HAP-1 (cell line): Measurements from ENCODE around the gene F12.

Source experiments
- DNase-seq, 2 experiments: peaks; one replicate each; pipeline ENCODE4 v3.0.0-alpha.2; 2016 to 2020; ENCODE audit warnings: low spot score in 2 of 2
- H3K27me3 ChIP-seq: fragments of 250-450 bp; sonication (Bioruptor Pico); 2 replicates; pipeline ENCODE4 v1.5.1; 2020; ENCODE audit warnings: low read depth, mild to moderate bottlenecking, moderate library complexity
- H3K36me3 ChIP-seq: fragments of 250-450 bp; sonication (Bioruptor Pico); replicated peaks from 2 replicates; pipeline ENCODE4 v1.5.1; 2020; ENCODE audit warnings: mild to moderate bottlenecking
- H3K4me1 ChIP-seq: fragments of 250-450 bp; sonication (Bioruptor Pico); 2 replicates; pipeline ENCODE4 v1.5.1; 2020; ENCODE audit warnings: mild to moderate bottlenecking
- H3K4me3 ChIP-seq: fragments of 250-450 bp; sonication (Bioruptor Pico); 2 replicates; pipeline ENCODE4 v1.5.1; 2020; ENCODE audit warnings: mild to moderate bottlenecking, moderate library complexity
- H3K9me3 ChIP-seq: fragments of 250-450 bp; sonication (Bioruptor Pico); 2 replicates; pipeline ENCODE4 v1.5.1; 2020; ENCODE audit warnings: mild to moderate bottlenecking, moderate library complexity
- in situ Hi-C: fragments of 300-500 bp; cut with MboI; formaldehyde crosslinking; loops from 3 replicates; pipeline ENCODE4 v1.14.3; 2020; ENCODE audit warnings: low sequenced_read_pairs, inconsistent platforms, mixed read lengths

F12 gene

GRCh38 chr5:177409043-177409801 lies at the start of gene F12:
Gene F12 (minus strand): TSS chr5:177409564. CDS start chr5:177409527, 37 bp downstream.
- no peak for DNase-seq
- in situ Hi-C loops: no loop called here

DNA sequence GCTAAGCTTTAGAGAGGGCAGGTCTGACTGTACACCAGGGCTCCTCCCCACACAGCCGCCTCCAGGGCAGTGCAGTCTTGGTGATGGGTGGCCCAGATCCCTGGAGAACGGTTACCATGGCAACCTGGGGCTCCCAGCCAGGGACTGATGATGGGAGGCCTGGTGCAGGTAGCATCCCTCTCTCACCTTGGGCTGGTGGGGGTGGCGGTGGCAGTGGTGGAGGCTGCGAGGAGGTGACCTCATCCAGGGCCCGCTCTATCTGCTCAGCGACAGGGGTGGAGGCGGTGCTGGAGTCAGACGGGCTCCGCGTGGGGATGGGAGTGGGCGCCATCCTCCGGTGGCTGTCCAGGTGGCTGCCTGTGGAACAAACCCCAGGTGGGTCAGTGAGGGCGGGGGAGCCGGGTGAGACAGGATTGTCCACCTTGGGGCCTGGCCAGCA lies 49.6 kb upstream of the F12 start:
- DNase-seq: peak in 1 of 2 experiments; percentile 56
- in situ Hi-C loops: no loop called here
- Histone ChIP-seq H3K9me3 (no peaks in the 10 kb centered on the region), H3K4me1 (peaks cover 3% of the 10 kb centered on the region), H3K27me3 (no peaks in the 10 kb centered on the region), H3K4me3 (no peak overlapping the region), H3K36me3 (peaks cover 49% of the 10 kb centered on the region)

More at GRCh38 chr5:177409043-177409801, at the start of gene F12:
- Histone ChIP-seq H3K9me3 (no peaks in the 10 kb centered on the region), H3K4me3 (no peak within 1 kb of the TSS), H3K36me3 (no peaks in the 10 kb centered on the region), H3K4me1 (peaks cover 4% of the 10 kb centered on the region), H3K27me3 (no peaks in the 10 kb centered on the region)

- in situ Hi-C loops: no loop called here
Measured at GRCh38 chr5:177457852-177458681, 48.7 kb upstream of the F12 start.

DNA sequence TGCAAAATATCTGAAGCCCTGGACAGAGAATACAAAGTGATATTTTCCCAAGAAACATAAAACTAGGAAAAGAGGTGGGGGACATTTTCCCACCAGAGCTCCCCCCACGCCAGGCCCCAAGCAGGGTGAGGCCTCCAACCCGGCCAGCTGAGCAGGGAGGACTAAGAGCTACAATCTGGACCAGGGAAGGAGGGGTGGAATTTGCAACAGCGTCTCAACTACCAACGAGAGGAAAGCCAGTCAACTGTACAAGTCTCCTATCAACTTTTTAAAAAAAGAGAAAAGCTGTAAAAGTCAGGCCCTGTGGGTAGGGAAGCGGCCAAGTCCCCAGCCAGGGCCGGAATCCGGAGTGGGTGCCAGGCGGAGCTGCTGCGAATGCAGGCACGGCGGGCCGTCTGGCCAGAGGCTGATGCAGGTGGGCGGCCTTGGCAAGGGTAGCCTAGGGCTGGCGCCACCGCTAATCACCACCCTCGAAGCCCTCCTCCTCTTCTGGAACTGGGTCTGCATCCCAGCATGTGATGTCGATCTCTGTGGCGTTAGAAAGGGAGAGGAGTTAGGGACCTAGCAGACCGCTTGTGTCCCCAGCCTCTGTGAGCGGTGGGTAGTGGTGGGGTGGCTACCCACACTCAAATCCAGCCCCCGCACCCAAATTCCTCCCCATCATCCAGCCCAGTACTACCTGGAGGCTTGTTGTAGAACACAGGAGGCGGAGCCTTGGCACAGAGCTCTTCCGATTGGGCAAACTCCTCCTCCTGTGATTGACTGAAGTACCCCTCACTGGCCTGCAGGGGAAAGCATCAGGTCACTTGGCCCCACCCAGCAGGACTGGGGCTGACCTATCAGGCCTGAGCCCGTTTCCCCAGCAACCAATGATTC lies 47.9 kb upstream of the F12 start:
- DNase-seq: peak; percentile 95 to 99
- H3K36me3 ChIP-seq: peaks cover 39% of the 10 kb centered on the region
- in situ Hi-C loops: no loop called here
- H3K4me1 ChIP-seq: peaks cover 7% of the 10 kb centered on the region
- no peaks in the 10 kb centered on the region for H3K9me3 ChIP-seq
- no peak overlapping the region for H3K4me3 ChIP-seq
- no peaks in the 10 kb centered on the region for H3K27me3 ChIP-seq

More at GRCh38 chr5:177457852-177458681, 48.7 kb upstream of the F12 start:
- Histone ChIP-seq H3K4me3 (no peak overlapping the region), H3K36me3 (peaks cover 41% of the 10 kb centered on the region), H3K9me3 (no peaks in the 10 kb centered on the region), H3K4me1 (peaks cover 7% of the 10 kb centered on the region), H3K27me3 (no peaks in the 10 kb centered on the region)
- no peak for DNase-seq

DNA sequence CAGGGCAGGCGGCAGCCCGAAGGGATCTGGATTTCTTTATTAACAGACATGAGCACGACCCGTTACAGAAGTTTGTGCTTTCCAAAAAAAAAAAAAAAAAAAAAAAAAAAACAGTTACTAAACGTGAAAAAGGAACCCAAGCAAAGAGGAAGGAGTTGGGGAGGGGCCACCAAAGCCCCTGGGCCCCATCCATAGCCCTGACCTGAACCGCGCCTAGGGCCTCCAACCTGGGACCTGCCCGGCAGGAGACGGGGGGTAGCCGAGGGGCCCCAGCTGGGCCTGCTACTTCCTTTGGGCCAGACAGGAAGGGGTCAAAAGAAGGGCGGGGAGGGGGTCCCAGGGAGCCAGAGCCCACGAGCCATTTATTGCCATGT lies 47.2 kb upstream of the F12 start:
- Histone ChIP-seq H3K27me3 (no peaks in the 10 kb centered on the region), H3K4me3 (no peak overlapping the region), H3K36me3 (peaks cover 39% of the 10 kb centered on the region), H3K4me1 (peaks cover 7% of the 10 kb centered on the region), H3K9me3 (no peaks in the 10 kb centered on the region)
- in situ Hi-C loops: no loop called here
- no peak for DNase-seq

- peaks cover 7% of the 10 kb centered on the region for H3K4me1 ChIP-seq
- H3K36me3 ChIP-seq: peaks cover 39% of the 10 kb centered on the region
- H3K4me3 ChIP-seq: peak overlapping the region; percentile 50
- in situ Hi-C loops: no loop called here
- DNase-seq: peak; percentile 80 to 98
- no peaks in the 10 kb centered on the region for H3K9me3 ChIP-seq
- no peaks in the 10 kb centered on the region for H3K27me3 ChIP-seq
Measured at GRCh38 chr5:177455661-177456590, 46.6 kb upstream of the F12 start.

DNA sequence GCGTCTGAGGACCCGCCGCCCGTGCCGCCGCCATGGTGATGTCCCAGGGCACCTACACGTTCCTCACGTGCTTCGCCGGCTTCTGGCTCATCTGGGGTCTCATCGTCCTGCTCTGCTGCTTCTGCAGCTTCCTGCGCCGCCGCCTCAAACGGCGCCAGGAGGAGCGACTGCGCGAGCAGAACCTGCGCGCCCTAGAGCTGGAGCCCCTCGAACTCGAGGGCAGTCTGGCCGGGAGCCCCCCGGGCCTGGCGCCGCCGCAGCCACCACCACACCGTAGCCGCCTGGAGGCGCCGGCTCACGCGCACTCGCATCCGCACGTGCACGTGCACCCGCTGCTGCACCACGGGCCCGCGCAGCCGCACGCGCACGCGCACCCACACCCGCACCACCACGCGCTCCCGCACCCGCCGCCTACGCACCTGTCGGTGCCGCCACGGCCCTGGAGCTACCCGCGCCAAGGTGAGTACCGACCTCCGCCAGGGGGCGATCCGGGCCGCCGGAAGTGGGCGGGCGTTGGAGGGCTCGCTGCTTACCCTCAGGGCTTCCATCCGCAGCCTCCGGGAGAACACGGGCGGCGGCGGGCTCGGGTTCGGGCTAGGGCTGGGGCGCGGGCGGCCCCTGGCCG lies 45.8 kb upstream of the F12 start:
- Histone ChIP-seq H3K4me1 (peaks cover 7% of the 10 kb centered on the region), H3K36me3 (peaks cover 32% of the 10 kb centered on the region), H3K27me3 (no peaks in the 10 kb centered on the region), H3K4me3 (peak overlapping the region; percentile 50), H3K9me3 (no peaks in the 10 kb centered on the region)
- in situ Hi-C loops: no loop called here
- peak; percentile 68 to 93 for DNase-seq

GRCh38 chr5:177454397-177455035 lies 45.2 kb upstream of the F12 start:
- peaks cover 7% of the 10 kb centered on the region for H3K4me1 ChIP-seq
- H3K4me3 ChIP-seq: peak overlapping the region; percentile 50
- H3K27me3 ChIP-seq: no peaks in the 10 kb centered on the region
- H3K36me3 ChIP-seq: peaks cover 28% of the 10 kb centered on the region
- DNase-seq: peak; percentile 78 to 96
- no peaks in the 10 kb centered on the region for H3K9me3 ChIP-seq
- in situ Hi-C loops: no loop called here

DNA sequence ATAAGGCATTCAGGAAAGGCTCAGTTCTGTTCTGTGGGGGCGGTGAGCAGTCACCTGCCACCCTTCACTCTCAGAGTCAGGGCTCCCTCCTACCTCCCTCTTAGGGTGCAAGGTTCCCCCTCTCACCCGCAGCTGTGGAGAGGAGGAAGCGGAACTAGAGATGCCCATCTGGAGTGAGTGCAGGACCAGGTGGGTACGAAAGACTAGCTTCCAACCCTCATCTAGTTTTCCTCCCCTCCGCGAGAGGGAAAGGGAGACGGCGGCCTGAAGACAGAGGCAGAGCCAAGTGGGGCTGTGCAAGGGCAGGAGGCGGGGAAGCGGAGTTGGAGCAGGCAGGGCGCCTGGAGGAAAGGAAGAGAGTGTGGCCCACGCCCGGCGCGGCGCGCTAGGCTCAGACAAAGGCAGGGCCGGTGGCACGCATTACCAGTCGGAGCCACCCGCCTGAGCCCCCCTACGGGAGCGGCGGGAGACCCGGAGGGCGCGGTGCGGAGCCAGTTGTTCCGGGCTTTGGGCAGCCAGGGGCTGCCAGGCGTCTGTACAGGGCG lies 44.6 kb upstream of the F12 start:
- H3K4me1 ChIP-seq: peaks cover 7% of the 10 kb centered on the region
- H3K9me3 ChIP-seq: no peaks in the 10 kb centered on the region
- in situ Hi-C loops: no loop called here
- peak overlapping the region; percentile 50 for H3K4me3 ChIP-seq
- peaks cover 24% of the 10 kb centered on the region for H3K36me3 ChIP-seq
- DNase-seq: peak in 1 of 2 experiments; percentile 61
- H3K27me3 ChIP-seq: no peaks in the 10 kb centered on the region

- H3K4me3 ChIP-seq: no peak overlapping the region; the same call in 1 of the 2 replicates
- in situ Hi-C loops: no loop called here
- H3K4me1 ChIP-seq: peaks cover 10% of the 10 kb centered on the region
- H3K36me3 ChIP-seq: peaks cover 14% of the 10 kb centered on the region
- no peaks in the 10 kb centered on the region for H3K27me3 ChIP-seq
- no peak for DNase-seq
- H3K9me3 ChIP-seq: no peaks in the 10 kb centered on the region
Measured at GRCh38 chr5:177452688-177453638, 43.6 kb upstream of the F12 start.
